HG02798 (cell line): ENCODE results near the gene RNF115.
"Not testable (repeated sequence)": the region's sequence is repeated elsewhere in the genome, so short reads cannot be mapped to it uniquely, and the experiment has no call there.

ENCODE experiments used
- ATAC-seq: cut with Tn5 transposase; IDR thresholded peaks from one replicate; pipeline ENCODE4 v1.9.1; 2021; ENCODE audit warnings: mild to moderate bottlenecking; ENCODE audit not compliant: unreplicated experiment, poor library complexity

Gene RNF115

DNA sequence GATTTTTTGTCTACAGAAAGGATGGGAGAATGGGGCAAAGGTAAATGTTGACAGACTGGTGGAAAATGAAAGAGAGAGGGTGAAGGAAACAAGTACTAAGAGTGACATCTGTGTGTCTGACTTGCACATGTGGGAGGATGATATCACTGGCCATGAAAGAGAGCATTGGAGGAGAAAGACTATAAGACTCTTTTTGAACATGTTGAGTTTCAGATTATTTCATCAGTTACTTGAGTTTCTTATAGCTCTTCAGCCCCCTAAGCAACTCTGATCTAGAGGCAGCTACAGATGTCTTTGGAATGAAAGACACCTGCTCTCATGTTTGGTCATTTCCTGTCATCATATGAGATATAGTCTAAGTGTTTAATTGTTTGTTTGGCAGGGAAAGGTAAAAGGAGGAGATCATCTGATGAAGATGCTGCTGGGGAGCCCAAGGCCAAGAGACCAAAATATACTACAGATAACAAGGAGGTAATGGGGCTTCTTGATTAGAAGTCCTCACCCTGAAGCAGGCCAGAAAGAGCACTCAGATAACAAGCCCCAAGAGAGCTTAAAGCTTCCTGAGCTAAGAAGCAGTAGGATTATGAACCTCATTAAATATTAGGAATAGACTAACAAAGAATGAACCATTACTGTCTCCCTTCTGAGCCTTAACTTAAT lies 4.6 kb upstream of the RNF115 start:
- no peak for ATAC-seq

DNA sequence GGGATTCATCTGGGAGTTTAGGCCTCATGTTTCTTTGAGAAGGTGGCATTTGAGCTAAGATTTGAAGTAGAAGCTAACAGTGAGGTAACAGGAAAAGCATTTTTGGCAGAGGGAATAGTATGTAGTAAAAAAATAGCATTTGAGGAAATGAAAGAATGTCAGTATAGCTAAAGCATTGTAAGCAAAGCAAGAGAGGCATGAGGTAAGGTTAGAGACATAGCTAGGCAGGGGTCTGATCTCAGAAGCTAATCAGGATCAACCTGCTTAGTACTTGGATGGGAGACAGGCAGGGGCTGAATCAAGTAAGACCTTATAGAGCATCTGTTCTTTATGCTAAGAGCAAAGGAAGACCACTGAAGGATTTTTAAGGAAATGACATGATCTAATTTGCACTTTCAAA lies 4.1 kb upstream of the RNF115 start:
- no peak for ATAC-seq

DNA sequence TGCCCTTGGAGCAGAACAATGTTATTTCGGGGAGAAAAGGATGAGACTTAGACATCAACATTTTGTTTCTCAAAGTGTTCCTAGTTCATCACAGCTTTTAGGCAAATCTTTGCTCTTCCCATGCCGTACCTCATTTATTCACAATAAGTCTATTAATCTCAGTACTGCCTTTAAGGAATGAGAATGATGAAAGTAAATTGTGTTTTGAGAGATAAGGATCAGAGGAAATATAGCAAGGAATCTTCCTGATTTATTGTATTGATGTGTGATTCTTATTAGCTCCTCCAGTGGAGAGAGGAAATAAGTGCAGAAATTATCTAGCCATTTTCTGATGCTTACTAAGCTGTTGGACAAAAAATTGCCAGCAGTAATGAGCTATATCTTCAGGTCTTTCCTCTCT lies 2.1 kb upstream of the RNF115 start:
- ATAC-seq = no peak

- no peak for ATAC-seq
Measured at GRCh38 chr1:145824499-145824842, 576 bp upstream of the RNF115 start.

- not testable (repeated sequence) for ATAC-seq
Measured at GRCh38 chr1:145822779-145823331, 1.0 kb downstream of the RNF115 start.

DNA sequence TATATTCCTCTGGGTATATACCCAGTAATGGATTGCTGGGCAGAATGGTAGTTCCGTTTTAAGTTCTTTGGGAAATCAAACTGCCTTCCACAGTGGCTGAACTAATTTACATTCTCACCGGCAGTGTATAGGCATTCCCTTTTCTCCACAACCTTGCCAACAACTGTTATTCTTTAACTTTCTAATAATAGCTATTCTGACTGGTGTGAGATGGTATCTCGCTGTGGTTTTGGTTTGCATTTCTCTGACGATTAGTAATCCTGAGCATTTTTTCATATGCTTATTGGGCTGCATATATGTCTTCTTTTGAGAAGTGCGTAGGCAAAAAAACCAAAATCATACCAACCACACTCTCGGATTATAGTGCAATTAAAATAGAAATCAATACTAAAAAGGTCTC lies 5.8 kb downstream of the RNF115 start:
- peak; percentile 42 for ATAC-seq

DNA sequence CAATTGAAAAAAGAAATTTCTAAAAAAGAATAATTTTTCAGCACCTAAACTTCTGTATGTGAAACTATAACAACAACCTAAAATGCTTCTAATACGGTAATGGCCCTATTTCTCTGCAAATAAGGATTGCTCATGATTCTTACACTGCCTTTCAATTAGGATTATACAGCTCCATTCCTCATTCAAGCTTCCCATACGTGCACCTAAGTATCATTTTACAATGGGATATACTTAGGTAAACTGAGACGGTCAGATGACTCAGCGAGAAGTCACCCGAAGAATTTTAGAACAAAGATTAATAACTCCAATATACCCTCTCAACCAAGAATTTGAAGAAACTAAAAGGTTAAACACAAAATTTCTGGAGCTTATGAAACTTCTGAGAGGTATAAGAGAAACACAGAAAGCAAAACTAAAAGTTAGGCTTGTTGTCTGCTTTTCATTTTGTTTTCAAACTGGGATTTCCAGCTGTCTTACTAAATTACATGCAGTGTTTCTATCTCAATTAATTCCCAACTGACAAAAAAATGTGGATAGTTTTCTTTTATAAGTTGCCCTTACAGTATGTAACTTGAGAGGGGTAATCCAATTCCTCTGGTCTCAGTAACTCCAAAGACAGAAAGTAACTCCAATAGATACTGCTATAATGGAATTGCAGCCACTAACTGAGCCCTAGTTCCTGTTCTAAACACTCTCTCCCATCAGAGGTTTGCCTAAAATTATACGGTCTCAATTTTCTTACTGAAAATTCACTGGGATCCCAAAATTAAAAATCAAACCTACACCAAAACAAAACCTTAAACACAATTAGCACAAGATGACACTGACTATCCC lies 10.7 kb downstream of the RNF115 start:
- ATAC-seq = not testable (repeated sequence)

DNA sequence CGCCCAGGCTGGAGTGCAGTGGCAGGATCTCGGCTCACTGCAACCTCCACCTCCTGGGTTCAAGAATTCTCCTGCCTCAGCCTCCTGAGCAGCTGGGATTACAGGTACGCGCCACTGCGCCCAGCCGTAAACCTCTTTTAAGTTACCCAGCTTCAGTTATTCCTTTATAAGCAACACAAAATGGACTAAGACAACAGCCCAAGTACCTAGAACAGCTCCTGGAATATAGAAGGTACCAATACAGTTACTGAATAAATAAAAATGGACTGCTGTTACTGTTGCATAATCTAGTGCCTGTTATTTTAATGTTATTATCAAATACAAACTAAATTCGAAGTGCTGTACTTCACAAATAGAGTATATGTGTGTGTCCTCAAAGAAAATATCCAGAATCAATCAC lies 17.1 kb downstream of the RNF115 start:
- no peak for ATAC-seq

DNA sequence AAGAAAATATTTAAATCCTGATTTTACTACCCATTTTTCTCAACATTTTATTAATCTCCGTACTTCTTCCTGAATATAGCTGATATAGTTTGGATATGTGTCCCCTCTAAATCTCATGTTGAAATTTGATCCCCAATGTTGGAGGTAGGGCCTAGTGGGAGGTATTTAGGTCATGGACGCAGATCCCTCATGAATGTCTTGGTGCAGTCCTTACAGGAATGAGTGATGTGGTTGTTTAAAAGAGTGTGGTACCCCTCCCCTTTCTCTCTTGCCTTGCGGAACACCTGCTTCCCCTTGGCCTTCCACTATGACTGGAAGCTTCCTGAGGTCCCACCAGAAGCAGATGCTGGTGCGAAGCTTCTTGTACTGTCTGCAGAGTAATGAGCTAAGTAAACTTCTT lies 17.5 kb downstream of the RNF115 start:
- ATAC-seq = no peak

DNA sequence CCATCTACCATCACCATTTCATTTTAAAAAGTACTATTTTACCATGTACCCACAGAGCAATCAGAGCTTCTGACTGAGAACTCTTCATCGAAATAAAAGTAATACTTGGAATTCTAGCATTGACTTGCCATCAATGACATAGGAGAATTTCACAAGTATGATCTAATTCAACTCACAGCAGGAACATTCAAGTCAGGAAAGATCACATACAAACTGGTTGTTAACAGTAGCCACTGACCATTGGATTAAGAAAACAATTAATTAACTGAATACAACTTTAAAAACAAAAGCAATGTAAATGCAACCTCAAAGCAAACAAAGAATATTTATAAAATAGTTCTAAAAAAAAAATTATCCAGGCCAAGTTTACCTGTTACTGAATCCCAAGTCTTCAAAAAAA lies 18.8 kb downstream of the RNF115 start:
- ATAC-seq = no peak

DNA sequence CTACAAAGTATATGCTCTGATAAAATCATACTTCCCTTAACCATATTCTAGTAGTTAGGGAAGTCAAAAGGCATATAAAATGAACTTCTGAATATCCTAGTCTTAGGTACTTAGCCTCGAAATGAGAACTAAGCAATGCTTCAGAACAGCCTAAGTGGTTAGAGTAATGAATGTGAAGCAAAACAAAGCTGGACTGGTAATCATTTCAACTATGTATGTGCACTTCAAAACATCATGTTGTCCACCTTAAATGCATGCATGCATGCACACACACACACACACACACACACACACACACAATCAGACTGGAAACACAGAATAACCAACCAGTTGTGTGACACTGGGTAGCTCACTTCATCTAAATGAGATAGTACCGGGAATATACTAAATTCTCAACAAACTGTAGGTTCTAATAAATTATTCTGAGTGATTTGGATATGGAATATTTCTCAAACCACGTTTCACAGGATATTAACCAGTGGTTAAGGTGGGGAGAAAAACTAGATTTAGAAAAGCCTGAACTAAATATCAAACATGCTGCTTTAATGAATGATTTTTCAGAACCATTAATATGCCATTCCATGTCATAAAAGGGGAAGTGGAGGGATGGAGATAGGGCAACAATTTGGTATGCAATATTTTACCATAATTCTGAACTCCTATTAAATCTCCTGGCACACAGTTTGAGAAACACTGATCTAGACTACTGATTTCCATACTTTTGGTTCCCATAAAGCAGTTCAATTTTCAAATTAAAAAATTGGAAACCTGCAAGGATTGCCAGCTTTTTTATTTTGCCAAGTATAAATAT lies 19.5 kb downstream of the RNF115 start:
- ATAC-seq = no peak

GRCh38 chr1:145799806-145800205 lies 24.1 kb downstream of the RNF115 start:
- ATAC-seq = no peak

DNA sequence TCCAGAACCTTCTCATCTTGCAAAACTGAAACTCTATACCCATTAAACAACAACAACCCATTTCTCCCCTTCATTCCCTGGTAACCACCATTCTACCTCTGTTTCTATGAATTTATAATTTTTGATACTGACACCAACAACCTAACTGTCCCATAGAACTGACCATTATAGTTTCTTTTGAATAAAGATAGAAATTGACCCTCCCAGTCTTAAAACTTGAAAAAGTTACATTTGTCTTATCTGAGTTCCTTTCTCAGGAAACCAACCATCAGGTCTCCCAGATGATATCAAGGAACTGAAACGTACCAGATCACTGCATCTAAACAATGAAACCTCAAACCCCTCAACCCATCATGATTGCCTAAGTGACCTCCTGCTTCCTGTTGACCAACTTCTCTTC lies 27.1 kb downstream of the RNF115 start:
- no peak for ATAC-seq

GRCh38 chr1:145795257-145795881 lies 28.5 kb downstream of the RNF115 start:
- ATAC-seq = no peak

DNA sequence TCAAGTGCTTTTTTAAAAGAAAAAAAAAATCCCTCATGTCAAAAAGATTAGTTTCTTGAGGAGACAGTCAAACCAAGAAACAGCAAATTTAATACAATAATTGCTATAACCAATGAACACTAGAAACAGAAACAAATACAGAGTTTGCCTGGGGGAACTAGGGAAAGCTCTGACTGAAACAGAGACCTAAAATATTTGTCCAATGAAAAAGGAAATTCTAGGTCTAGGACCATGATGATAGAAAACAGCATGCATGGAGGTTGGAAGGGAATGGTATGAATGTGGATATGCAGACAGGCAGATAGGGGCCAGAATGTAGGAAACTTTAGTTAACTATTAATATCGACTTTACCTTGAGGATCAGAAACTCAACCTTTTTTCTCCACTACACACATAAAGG lies 31.4 kb downstream of the RNF115 start:
- no peak for ATAC-seq

DNA sequence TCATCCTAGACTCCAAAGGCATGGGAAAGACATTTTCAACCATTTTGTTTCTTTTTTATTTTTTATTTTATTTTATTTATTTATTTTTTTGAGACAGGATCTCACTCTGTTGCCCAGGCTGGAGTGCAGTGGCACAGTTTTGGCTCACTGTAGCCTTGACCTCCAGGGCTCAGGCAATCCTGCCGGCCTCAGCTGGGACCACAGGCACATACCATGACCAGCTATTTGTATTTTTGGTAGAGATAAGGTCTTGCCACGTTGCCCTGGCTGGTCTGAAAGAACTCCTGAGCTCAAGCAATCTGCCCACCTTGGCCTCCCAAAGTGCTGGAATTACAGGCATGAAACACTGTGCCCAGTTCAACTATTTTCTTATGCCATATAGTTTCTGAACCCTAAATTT lies 32.0 kb downstream of the RNF115 start:
- ATAC-seq = not testable (repeated sequence)

DNA sequence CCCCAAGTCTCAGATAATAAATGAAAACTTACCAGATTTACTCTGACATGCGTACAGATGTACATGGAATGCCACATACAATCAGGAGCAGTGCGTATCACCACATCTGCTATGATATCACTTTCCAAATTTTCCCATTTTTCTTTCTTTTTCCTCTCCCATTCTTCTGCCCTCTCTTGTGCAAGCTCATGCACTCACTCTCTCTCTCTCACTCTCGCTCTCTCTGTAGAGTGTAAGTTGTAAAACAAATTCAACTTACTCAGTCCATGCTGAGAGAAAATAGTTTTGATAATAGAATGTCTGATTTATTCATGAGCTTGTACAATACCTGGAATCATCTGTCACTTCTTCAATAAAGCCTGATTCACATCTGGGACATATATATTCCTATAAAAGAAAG lies 35.3 kb downstream of the RNF115 start:
- ATAC-seq = no peak

- no peak for ATAC-seq
Measured at GRCh38 chr1:145786271-145786670, 37.6 kb downstream of the RNF115 start.

- ATAC-seq = no peak
Measured at GRCh38 chr1:145785547-145785946, 38.3 kb downstream of the RNF115 start.

- no peak for ATAC-seq
Measured at GRCh38 chr1:145784409-145784808, 39.5 kb downstream of the RNF115 start.
